GM12878 (cell line): ENCODE measurements around the gene LRTM2. TPM values are rescaled to one million over a fixed set of nuclear protein-coding genes. Genes with fewer than 3 reads are reported as not detected.

Experiments used
- ATAC-seq: fragments of 200-7000 bp; cut with Tn5 transposase; 3 replicates; pipeline ENCODE4 v1.9.1; 2020; ENCODE audit warnings: mild to moderate bottlenecking, moderate library complexity
- BruUV-seq: library from RNA; stranded (reverse); fragments of 400-500 nt; replicated peaks from 2 replicates; lab custom pipeline; 2021; lab: Mats Ljungman, UMichigan
- CTCF ChIA-PET: fragments of 300-600 bp; sonication (Branson Sonifier 250); formaldehyde crosslinking; extraction: SDS; loops from one replicate; lab custom pipeline; 2021; ENCODE audit warnings: inconsistent platforms; lab: Yijun Ruan, JAX
- POLR2A ChIA-PET: fragments of 350-600 bp; formaldehyde crosslinking; extraction: SDS; loops from one replicate; lab custom pipeline; 2021; ENCODE audit warnings: inconsistent platforms; lab: Charles Lee
- RAD21 ChIA-PET: fragments of 300-600 bp; sonication (Branson Sonifier 250); formaldehyde crosslinking; loops from one replicate; lab custom pipeline; 2023; ENCODE audit warnings: antibody characterized with exemption; ENCODE audit not compliant: unreplicated experiment; lab: Charles Lee
- SMC1A ChIA-PET: fragments of 300-600 bp; sonication (Branson Sonifier 250); formaldehyde crosslinking; loops from one replicate; lab custom pipeline; 2023; ENCODE audit not compliant: unreplicated experiment, uncharacterized antibody; lab: Charles Lee
- DNase-seq: peaks from one replicate; pipeline ENCODE4 v3.0.0-alpha.2; 2011; ENCODE audit warnings: low read depth, low spot score
- FAIRE-seq: peaks from 3 replicates; lab custom pipeline; 2011; peaks lifted over from hg19 to GRCh38; lab: Jason Lieb, UNC
- H2AFZ ChIP-seq: 2 replicates; pipeline ENCODE4 v1.6.0; 2011; ENCODE audit warnings: low read depth, low read length, control low read depth; ENCODE audit not compliant: control insufficient read depth
- H3K27ac ChIP-seq: 2 replicates; pipeline ENCODE4 v1.5.1; 2011; ENCODE audit warnings: control low read depth; ENCODE audit not compliant: control insufficient read depth, insufficient read depth
- H3K27me3 ChIP-seq, 2 experiments: replicated peaks in 1 of 2; 2 replicates each; pipeline versions ENCODE4 v1.6.0 to v1.6.1; 2011; ENCODE audit warnings: low read length in 1 of 2; ENCODE audit not compliant: control insufficient read depth in 2 of 2, insufficient read depth in 2 of 2
- H3K36me3 ChIP-seq, 2 experiments: 2 replicates each; pipeline ENCODE4 v1.5.1; 2011; ENCODE audit warnings: low read length in 1 of 2; ENCODE audit not compliant: control insufficient read depth in 2 of 2, insufficient read depth in 2 of 2
- H3K4me1 ChIP-seq: 2 replicates; pipeline ENCODE4 v1.6.1; 2011; ENCODE audit warnings: mild to moderate bottlenecking, low read length, moderate library complexity, mixed read lengths; ENCODE audit not compliant: control insufficient read depth, insufficient read depth
- H3K4me2 ChIP-seq: 2 replicates; pipeline ENCODE4 v1.6.0; 2011; ENCODE audit warnings: control low read depth; ENCODE audit not compliant: control insufficient read depth, insufficient read depth
- H3K4me3 ChIP-seq: fragments of 200-600 bp; sonication (generic); 2 replicates; pipeline ENCODE4 v1.5.1; 2016
- H3K79me2 ChIP-seq: 2 replicates; pipeline ENCODE4 v1.6.0; 2011; ENCODE audit warnings: low read length; ENCODE audit not compliant: control insufficient read depth, insufficient read depth
- H3K9ac ChIP-seq: 2 replicates; pipeline ENCODE4 v1.8.0; 2011; ENCODE audit warnings: low read length, control low read depth, mixed read lengths; ENCODE audit not compliant: control insufficient read depth, insufficient read depth
- H3K9me3 ChIP-seq: replicated peaks from 3 replicates; pipeline ENCODE4 v1.5.1; 2011; ENCODE audit warnings: mild to moderate bottlenecking, low read length; ENCODE audit not compliant: control insufficient read depth, insufficient read depth
- H4K20me1 ChIP-seq: 2 replicates; pipeline ENCODE4 v1.6.0; 2011; ENCODE audit not compliant: control insufficient read depth, insufficient read depth
- IKZF1 ChIP-seq: fragments of 450-650 bp; conservative IDR thresholded peaks from 2 replicates; pipeline ENCODE4 v1.6.1; 2017; ENCODE audit warnings: antibody characterized with exemption, mild to moderate bottlenecking
- IKZF2 ChIP-seq, 2 experiments: fragments of 450-650 bp; IDR thresholded peaks; 2 replicates each; pipeline ENCODE4 v1.6.1; 2017; ENCODE audit warnings: mild to moderate bottlenecking in 2 of 2, moderate library complexity in 2 of 2
- NFXL1 ChIP-seq: fragments of 450-650 bp; IDR thresholded peaks from 2 replicates; pipeline ENCODE4 v1.6.1; 2017; ENCODE audit warnings: antibody characterized with exemption, mild to moderate bottlenecking, borderline replicate concordance
- NR2F1 ChIP-seq: fragments of 450-650 bp; conservative IDR thresholded peaks from 2 replicates; pipeline ENCODE4 v1.6.1; 2017; ENCODE audit warnings: mild to moderate bottlenecking
- ZNF622 ChIP-seq: fragments of 450-650 bp; IDR thresholded peaks from 2 replicates; pipeline ENCODE4 v1.6.1; 2017; ENCODE audit warnings: mild to moderate bottlenecking, inconsistent platforms
- ZZZ3 ChIP-seq: IDR thresholded peaks from 2 replicates; pipeline ENCODE4 v1.6.1; 2011; ENCODE audit warnings: low read depth; ENCODE audit not compliant: control insufficient read depth, insufficient read length
- WGBS: methylation state at CpG from one replicate; pipeline ENCODE4 v1.1.6; 2016; ENCODE audit warnings: low lambda C conversion rate; ENCODE audit not compliant: insufficient replicate concordance, insufficient coverage; ENCODE audit errors: missing lambda C conversion rate; 5-methylcytosine and 5-hydroxymethylcytosine counted together
- in situ Hi-C: fragments of 300-500 bp; cut with MboI; formaldehyde crosslinking; loops from 9 replicates; pipeline ENCODE4 v1.14.3; 2018; ENCODE audit warnings: mixed read lengths
- intact Hi-C: fragments of 100-400 bp; cut with micrococcal nuclease; formaldehyde crosslinking; loops from one replicate; pipeline ENCODE4 v1.14.2; 2022; ENCODE audit not compliant: unreplicated experiment
- polyA plus RNA-seq, 11 experiments: library from polyadenylated mRNA; depleted of rRNA in 4 of 11; unstranded in 6 of 11; stranded (reverse) in 5 of 11; fragments of >200 nt; fragmentation: Nextera tagmentation in 4 of 11; fragmentation: Illumina TruSeq in 1 of 11; extraction: Ambion mirVana in 4 of 11; extraction: Trizol in 1 of 11; gene quantifications; 1 replicate in 1 of 11; 2 replicates in 10 of 11; pipeline versions ENCODE4 v1.2.1 to v1.2.3, GENCODE V29; 2011 to 2016; ENCODE audit warnings: inconsistent platforms in 2 of 11, missing spikeins in 2 of 11, low read depth in 1 of 11
- total RNA-seq, 4 experiments: library from RNA; depleted of rRNA in 3 of 4; stranded (reverse); fragments of >200 nt in 3 of 4; fragmentation: Illumina TruSeq in 1 of 4; extraction: Trizol in 1 of 4; gene quantifications; 2 replicates each; pipeline versions ENCODE4 v1.2.1 to v1.2.3, GENCODE V29; 2013 to 2021
- TF ChIP-seq, protein P1 (sequence below): fragments of 450-650 bp; IDR thresholded peaks from 2 replicates; pipeline ENCODE4 v1.6.1; 2017; ENCODE audit warnings: mild to moderate bottlenecking, moderate library complexity
- TF ChIP-seq, protein P2 (sequence below): fragments of 450-650 bp; conservative IDR thresholded peaks from 2 replicates; pipeline ENCODE4 v1.6.1; 2017; ENCODE audit warnings: mild to moderate bottlenecking, moderate library complexity

Gene LRTM2
- total and polyA plus RNA-seq, 10 of the 15 experiments (the other 5 are each of a cell fraction or from before 2014, with no cell fraction given) = 0.05 TPM; not detected in 9

DNA sequence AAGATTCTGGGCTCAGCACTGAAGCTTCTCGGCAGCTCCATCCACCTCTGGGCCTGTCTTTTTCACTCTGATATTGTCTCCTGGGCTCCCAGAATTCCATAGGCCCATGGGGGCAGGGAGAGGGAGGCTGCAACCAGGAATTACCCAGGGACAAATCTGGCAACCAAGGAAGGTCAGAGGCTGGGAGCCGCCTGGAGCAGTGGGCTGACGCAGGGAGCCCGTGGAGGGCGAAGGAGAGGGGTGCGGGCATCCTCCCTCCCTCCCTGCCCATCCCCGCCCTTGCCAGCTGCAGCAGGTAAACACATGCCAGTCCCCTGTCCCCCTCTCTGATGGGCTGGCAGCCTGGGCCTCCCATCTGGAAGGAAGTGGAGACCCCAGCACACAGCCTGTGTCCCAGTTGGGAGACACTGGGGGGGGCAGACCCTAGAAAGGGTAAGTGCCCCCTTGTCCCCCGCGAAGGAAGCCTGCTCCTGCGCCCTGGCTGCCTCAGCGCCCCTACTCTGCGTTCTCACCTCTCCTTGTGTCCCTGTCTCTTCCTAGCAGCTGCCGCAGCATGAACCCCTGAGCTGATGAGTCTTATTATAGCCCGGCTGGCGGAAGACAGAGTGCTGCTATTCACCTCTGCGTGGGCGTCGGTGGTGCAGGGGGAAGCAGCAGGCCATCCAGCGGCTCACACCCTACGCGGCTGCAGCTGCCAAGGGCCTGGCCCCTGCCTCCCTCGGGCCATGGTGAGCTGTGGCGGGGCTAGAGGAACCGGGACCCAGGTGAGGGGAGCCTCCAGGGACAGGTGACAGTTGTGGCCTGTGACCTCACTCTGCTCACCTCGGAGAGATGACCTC, 6.7 kb downstream of the LRTM2 start:
- ChIA-PET CTCF (no interaction called here), RAD21 (no interaction called here), SMC1A (no interaction called here), POLR2A (no interaction called here)
- Histone ChIP-seq H3K9ac (no peak overlapping the region), H3K4me1 (no peaks in the 10 kb centered on the region), H3K79me2 (no peaks in the 10 kb centered on the region), H3K4me2 (no peak overlapping the region), H3K4me3 (no peak overlapping the region), H4K20me1 (no peaks in the 10 kb centered on the region), H3K27ac (no peak overlapping the region), H2AFZ (no peak overlapping the region), H3K9me3 (no peaks in the 10 kb centered on the region), H3K36me3 (no peaks in the 10 kb centered on the region), H3K27me3 (peaks cover 0 to 3% of the 10 kb centered on the region in 2 experiments; a peak in 3 of 4 replicates)
- BruUV-seq = no TSS peak
- ATAC-seq = peak; percentile 66
- no peak for DNase-seq
- no peak for FAIRE-seq
- in situ Hi-C loops = no loop called here
- TF ChIP-seq IKZF1 (peak; percentile 23; the same call in 1 of the 2 replicates), NR2F1 (0 out of 2 replicates have a peak, but pooled peaks have one; percentile 25), NFXL1 (no peak)
- 31% methylated on average over 25 of the region's 25 CpGs for WGBS
- intact Hi-C loops = no loop called here

DNA sequence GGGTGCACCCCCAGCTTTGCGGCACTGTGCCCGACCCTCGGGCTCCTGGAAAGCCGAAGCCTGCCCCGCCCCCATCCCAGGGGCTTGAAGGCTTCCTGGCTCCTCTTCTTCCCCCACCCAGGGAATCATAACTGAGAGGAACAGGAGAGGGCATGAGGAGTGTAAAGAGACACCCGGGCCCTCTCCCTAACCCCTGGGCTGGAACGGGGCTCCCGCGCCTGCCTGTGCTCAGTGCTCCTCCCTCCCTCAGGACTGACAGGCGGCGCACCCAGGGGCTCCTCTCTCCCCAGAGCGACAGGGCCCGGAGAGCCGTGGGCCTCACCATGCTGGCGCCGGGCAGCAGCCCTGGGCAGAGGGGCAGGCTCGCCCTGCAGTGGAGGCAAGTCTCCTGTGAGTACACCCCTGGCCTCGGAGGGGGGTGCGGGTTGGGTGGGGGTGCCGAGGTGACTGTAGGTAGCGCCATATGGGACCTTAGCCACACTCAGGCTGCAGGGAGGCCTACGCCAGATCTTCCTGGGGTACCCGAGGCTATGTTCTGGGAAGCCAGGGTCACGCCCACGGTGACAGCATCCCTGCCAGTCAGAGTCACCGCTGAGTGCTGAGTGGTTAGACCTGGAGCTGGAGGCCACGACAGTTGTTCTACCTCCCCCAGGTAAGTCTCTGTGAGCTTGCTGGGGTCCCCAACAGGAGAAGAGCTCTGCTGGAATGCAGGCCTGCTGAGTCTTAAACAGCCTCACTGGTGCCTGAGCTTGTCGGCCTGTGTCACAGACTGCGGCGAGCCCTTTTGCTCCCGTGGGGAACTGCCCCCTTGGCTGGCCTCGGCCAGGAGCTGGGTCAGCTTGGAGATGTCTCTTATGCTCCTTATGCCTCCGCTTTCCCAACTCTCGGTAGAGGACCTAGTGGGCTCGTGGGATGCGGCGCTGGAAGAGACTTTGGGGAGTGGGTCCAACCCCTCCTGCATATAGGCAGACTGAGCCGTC, 7.8 kb downstream of the LRTM2 start:
- ChIA-PET RAD21 (no interaction called here), POLR2A (no interaction called here)
- TF ChIP-seq IKZF1 (no peak), ZZZ3 (no peak), ZNF622 (no peak), IKZF2 (IDR thresholded peaks at IDR 0.05) (no peak)
- TF ChIP-seq, protein P1, sequence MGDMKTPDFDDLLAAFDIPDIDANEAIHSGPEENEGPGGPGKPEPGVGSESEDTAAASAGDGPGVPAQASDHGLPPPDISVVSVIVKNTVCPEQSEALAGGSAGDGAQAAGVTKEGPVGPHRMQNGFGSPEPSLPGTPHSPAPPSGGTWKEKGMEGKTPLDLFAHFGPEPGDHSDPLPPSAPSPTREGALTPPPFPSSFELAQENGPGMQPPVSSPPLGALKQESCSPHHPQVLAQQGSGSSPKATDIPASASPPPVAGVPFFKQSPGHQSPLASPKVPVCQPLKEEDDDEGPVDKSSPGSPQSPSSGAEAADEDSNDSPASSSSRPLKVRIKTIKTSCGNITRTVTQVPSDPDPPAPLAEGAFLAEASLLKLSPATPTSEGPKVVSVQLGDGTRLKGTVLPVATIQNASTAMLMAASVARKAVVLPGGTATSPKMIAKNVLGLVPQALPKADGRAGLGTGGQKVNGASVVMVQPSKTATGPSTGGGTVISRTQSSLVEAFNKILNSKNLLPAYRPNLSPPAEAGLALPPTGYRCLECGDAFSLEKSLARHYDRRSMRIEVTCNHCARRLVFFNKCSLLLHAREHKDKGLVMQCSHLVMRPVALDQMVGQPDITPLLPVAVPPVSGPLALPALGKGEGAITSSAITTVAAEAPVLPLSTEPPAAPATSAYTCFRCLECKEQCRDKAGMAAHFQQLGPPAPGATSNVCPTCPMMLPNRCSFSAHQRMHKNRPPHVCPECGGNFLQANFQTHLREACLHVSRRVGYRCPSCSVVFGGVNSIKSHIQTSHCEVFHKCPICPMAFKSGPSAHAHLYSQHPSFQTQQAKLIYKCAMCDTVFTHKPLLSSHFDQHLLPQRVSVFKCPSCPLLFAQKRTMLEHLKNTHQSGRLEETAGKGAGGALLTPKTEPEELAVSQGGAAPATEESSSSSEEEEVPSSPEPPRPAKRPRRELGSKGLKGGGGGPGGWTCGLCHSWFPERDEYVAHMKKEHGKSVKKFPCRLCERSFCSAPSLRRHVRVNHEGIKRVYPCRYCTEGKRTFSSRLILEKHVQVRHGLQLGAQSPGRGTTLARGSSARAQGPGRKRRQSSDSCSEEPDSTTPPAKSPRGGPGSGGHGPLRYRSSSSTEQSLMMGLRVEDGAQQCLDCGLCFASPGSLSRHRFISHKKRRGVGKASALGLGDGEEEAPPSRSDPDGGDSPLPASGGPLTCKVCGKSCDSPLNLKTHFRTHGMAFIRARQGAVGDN = no peak
- TF ChIP-seq, protein P2, sequence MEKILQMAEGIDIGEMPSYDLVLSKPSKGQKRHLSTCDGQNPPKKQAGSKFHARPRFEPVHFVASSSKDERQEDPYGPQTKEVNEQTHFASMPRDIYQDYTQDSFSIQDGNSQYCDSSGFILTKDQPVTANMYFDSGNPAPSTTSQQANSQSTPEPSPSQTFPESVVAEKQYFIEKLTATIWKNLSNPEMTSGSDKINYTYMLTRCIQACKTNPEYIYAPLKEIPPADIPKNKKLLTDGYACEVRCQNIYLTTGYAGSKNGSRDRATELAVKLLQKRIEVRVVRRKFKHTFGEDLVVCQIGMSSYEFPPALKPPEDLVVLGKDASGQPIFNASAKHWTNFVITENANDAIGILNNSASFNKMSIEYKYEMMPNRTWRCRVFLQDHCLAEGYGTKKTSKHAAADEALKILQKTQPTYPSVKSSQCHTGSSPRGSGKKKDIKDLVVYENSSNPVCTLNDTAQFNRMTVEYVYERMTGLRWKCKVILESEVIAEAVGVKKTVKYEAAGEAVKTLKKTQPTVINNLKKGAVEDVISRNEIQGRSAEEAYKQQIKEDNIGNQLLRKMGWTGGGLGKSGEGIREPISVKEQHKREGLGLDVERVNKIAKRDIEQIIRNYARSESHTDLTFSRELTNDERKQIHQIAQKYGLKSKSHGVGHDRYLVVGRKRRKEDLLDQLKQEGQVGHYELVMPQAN = no peak

More for the DNA sequence above, 7.8 kb downstream of the LRTM2 start:
- no TSS peak for BruUV-seq
- H2AFZ ChIP-seq = no peak overlapping the region
- 67% methylated on average over 33 of the region's 38 CpGs for WGBS
- no peaks in the 10 kb centered on the region for H3K79me2 ChIP-seq
- H3K4me2 ChIP-seq = no peak overlapping the region
- no peak overlapping the region for H3K27ac ChIP-seq
- H4K20me1 ChIP-seq = no peaks in the 10 kb centered on the region
- peaks cover 2 to 3% of the 10 kb centered on the region in 2 experiments; a peak in 3 of 4 replicates for H3K27me3 ChIP-seq
- no peak overlapping the region for H3K4me3 ChIP-seq
- DNase-seq = no peak
- ATAC-seq = no peak
- no peaks in the 10 kb centered on the region for H3K36me3 ChIP-seq
- no peaks in the 10 kb centered on the region for H3K9me3 ChIP-seq
- in situ Hi-C loops = no loop called here
- H3K9ac ChIP-seq = no peak overlapping the region
- no peaks in the 10 kb centered on the region for H3K4me1 ChIP-seq
- intact Hi-C loops = no loop called here
- FAIRE-seq = no peak
- ChIA-PET SMC1A (no interaction called here), CTCF (no interaction called here)
